ENCODE results near the gene CREB3L4.
"Not testable (repeated sequence)": the region's sequence is repeated elsewhere in the genome, so short reads cannot be mapped to it uniquely, and the experiment has no call there.

The CREB3L4 gene

DNA sequence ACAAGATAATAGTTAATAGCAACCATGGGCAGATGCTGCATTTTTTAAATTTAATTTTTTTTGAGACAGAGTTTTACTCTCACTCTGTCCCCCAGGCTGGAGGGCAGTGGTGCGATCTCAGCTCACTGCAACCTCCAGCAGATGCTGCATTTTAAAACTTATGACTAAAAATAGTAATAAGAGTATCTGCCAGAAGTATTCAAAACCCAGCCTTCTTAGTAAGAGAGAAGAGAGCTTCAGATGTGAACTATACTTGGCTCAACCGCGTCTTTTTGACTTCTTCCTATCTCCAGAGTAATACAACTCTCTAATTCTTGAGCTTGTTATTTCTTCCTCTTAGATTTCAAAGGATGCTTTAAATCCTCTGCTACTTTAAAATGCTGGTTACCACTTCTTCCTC, 27.5 kb downstream of the CREB3L4 start:
- ChIA-PET CTCF (interaction anchor here (0.6 to 0.9 kb wide), 3 partner anchors 9 to 247 kb away, joined by 3 to 5 read pairs (median 3); partner anchors contain the start of gene RAB13), POLR2A (interaction anchor here (0.6 to 1.2 kb wide), 2 partner anchors 16 to 159 kb away, joined by 3 to 4 read pairs; no protein-coding TSS in a partner anchor)
- no peak for TF ChIP-seq ZNF10 (tag by site-specific recombination; IDR thresholded peaks at IDR 0.05)
- no peak for TF ChIP-seq BCL11A (tag by site-specific recombination; IDR thresholded peaks at IDR 0.05; ENCODE audit: low read depth)
- no peak for TF ChIP-seq ZNF560 (tag by site-specific recombination; IDR thresholded peaks at IDR 0.05; ENCODE audit: borderline replicate concordance)
- TF ChIP-seq, protein P1, sequence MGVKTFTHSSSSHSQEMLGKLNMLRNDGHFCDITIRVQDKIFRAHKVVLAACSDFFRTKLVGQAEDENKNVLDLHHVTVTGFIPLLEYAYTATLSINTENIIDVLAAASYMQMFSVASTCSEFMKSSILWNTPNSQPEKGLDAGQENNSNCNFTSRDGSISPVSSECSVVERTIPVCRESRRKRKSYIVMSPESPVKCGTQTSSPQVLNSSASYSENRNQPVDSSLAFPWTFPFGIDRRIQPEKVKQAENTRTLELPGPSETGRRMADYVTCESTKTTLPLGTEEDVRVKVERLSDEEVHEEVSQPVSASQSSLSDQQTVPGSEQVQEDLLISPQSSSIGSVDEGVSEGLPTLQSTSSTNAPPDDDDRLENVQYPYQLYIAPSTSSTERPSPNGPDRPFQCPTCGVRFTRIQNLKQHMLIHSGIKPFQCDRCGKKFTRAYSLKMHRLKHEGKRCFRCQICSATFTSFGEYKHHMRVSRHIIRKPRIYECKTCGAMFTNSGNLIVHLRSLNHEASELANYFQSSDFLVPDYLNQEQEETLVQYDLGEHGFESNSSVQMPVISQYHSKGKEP (tag by site-specific recombination; IDR thresholded peaks at IDR 0.05) = no peak
- Histone ChIP-seq H3K36me3 (ENCODE audit: control insufficient read depth in 2 of 2, insufficient read depth in 1 of 2, low read length in 2 of 2) (peaks cover 34 to 45% of the 10 kb centered on the region in 2 experiments), H3K9me3 (ENCODE audit: control insufficient read depth, insufficient read depth, low read depth, low read length) (no peaks in the 10 kb centered on the region), H3K4me1 (ENCODE audit: control insufficient read depth, insufficient read depth, low read length) (no peaks in the 10 kb centered on the region), H3K27ac (ENCODE audit: extremely low read depth, low read depth, low read length) (no peak overlapping the region), H3K4me3 (ENCODE audit: low read depth, low read length) (no peak overlapping the region)

DNA sequence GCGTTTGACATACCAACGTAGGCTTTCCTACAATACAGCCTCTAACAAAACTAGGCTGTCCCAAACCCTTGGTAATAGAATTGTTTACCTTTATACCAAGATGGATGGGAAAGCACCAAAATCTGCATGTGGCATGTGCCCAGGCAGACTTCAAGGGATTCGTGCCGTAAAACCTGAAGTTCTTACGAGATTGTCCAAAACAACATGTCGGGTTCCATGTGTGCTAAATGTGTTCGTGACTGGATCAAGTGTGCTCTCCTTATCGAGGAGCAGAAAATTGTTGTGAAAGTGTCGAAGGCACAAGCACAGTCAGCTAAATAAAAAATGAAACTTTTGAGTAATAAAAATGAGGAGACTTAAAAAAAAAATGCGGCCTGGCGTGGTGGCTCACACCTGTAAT, 27.9 kb downstream of the CREB3L4 start:
- H3K9me3 ChIP-seq (ENCODE audit: control insufficient read depth, insufficient read depth, low read depth, low read length) = no peaks in the 10 kb centered on the region
- ChIA-PET CTCF (interaction anchor here (0.6 to 0.9 kb wide), 4 partner anchors 9 to 247 kb away, joined by 3 to 5 read pairs (median 3); partner anchors contain the start of gene RAB13), POLR2A (interaction anchor here (0.5 to 1.2 kb wide), 3 partner anchors 16 to 158 kb away, joined by 3 to 4 read pairs (median 3); no protein-coding TSS in a partner anchor)
- H3K4me3 ChIP-seq (ENCODE audit: low read depth, low read length) = no peak overlapping the region
- no peak overlapping the region for H3K27ac ChIP-seq (ENCODE audit: extremely low read depth, low read depth, low read length)
- peaks cover 34 to 45% of the 10 kb centered on the region in 2 experiments for H3K36me3 ChIP-seq (ENCODE audit: control insufficient read depth in 2 of 2, insufficient read depth in 1 of 2, low read length in 2 of 2)
- no peak for TF ChIP-seq MEIS1 (CRISPR knock-in tag; IDR thresholded peaks at IDR 0.05; ENCODE audit: borderline replicate concordance)
- TF ChIP-seq, protein P2, sequence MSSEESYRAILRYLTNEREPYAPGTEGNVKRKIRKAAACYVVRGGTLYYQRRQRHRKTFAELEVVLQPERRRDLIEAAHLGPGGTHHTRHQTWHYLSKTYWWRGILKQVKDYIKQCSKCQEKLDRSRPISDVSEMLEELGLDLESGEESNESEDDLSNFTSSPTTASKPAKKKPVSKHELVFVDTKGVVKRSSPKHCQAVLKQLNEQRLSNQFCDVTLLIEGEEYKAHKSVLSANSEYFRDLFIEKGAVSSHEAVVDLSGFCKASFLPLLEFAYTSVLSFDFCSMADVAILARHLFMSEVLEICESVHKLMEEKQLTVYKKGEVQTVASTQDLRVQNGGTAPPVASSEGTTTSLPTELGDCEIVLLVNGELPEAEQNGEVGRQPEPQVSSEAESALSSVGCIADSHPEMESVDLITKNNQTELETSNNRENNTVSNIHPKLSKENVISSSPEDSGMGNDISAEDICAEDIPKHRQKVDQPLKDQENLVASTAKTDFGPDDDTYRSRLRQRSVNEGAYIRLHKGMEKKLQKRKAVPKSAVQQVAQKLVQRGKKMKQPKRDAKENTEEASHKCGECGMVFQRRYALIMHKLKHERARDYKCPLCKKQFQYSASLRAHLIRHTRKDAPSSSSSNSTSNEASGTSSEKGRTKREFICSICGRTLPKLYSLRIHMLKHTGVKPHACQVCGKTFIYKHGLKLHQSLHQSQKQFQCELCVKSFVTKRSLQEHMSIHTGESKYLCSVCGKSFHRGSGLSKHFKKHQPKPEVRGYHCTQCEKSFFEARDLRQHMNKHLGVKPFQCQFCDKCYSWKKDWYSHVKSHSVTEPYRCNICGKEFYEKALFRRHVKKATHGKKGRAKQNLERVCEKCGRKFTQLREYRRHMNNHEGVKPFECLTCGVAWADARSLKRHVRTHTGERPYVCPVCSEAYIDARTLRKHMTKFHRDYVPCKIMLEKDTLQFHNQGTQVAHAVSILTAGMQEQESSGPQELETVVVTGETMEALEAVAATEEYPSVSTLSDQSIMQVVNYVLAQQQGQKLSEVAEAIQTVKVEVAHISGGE (tag by site-specific recombination; conservative IDR thresholded peaks at IDR 0.05; ENCODE audit: low read depth) = no peak
- H3K4me1 ChIP-seq (ENCODE audit: control insufficient read depth, insufficient read depth, low read length) = no peaks in the 10 kb centered on the region

DNA sequence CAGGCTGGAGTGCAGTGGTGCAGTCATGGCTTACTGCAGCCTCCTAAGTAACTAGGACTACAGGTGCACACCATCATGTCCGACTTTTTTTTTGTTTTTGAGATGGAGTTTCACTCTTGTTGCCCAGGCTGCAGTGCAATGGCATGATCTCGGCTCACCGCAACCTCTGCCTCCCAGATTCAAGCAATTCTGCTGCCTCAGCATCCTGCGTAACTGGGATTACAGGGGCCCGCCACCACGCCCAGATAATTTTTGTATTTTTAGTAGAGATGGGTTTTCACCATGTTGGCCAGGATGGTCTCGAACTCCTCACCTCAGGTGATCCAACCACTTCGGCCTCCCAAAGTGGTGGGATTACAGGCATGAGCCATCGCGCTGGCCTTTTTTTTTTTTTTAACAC, 29.2 kb downstream of the CREB3L4 start:
- peaks cover 33 to 37% of the 10 kb centered on the region in 2 experiments for H3K36me3 ChIP-seq (ENCODE audit: control insufficient read depth in 2 of 2, insufficient read depth in 1 of 2, low read length in 2 of 2)
- H3K4me1 ChIP-seq (ENCODE audit: control insufficient read depth, insufficient read depth, low read length); H3K4me3 ChIP-seq (ENCODE audit: low read depth, low read length); POLR2A ChIA-PET; H3K27ac ChIP-seq (ENCODE audit: extremely low read depth, low read depth, low read length); H3K9me3 ChIP-seq (ENCODE audit: control insufficient read depth, insufficient read depth, low read depth, low read length); CTCF ChIA-PET: not testable (repeated sequence)
- TF ChIP-seq, protein P3, sequence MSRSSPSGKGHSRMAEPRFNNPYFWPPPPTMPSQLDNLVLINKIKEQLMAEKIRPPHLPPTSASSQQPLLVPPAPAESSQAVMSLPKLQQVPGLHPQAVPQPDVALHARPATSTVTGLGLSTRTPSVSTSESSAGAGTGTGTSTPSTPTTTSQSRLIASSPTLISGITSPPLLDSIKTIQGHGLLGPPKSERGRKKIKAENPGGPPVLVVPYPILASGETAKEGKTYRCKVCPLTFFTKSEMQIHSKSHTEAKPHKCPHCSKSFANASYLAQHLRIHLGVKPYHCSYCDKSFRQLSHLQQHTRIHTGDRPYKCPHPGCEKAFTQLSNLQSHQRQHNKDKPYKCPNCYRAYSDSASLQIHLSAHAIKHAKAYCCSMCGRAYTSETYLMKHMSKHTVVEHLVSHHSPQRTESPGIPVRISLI (tag by site-specific recombination; IDR thresholded peaks at IDR 0.05) = 0 out of 2 replicates have a peak, but pooled peaks have one; percentile 4

DNA sequence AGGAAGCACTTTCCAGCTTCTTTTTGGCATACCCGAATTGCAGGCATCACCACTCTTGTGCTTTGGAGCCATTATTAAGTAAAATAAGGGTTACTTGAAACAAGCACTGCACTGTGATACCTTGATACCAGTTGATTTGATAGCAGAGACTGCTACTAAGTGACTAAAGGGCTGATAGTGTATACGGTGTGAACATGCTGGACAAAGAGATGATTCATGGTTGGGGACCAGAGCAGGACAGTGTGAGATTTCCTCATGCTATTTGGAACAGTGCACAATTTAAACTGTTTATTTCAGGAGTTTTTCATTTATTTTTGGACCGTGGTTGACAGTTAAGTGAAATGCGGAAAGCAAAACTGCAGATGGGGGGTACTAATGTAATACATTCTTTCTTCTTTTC, 32.7 kb downstream of the CREB3L4 start:
- ChIA-PET POLR2A (interaction anchor here (0.6 to 4.6 kb wide), 4 partner anchors 8 to 225 kb away, joined by 3 to 54 read pairs (median 4); partner anchors contain the start of genes CREB3L4, RPS27 and SLC27A3), CTCF (interaction anchor here (0.6 kb wide), 1 partner anchor 85 kb away, joined by 4 read pairs; no protein-coding TSS in a partner anchor)
- no peaks in the 10 kb centered on the region for H3K9me3 ChIP-seq (ENCODE audit: control insufficient read depth, insufficient read depth, low read depth, low read length)
- H3K36me3 ChIP-seq (ENCODE audit: control insufficient read depth in 2 of 2, insufficient read depth in 1 of 2, low read length in 2 of 2) = peaks cover 0 to 3% of the 10 kb centered on the region in 2 experiments; a peak in 1 of 3 replicates
- H3K4me1 ChIP-seq (ENCODE audit: control insufficient read depth, insufficient read depth, low read length) = no peaks in the 10 kb centered on the region
- no peak overlapping the region for H3K27ac ChIP-seq (ENCODE audit: extremely low read depth, low read depth, low read length)
- H3K4me3 ChIP-seq (ENCODE audit: low read depth, low read length) = no peak overlapping the region
- no peak for TF ChIP-seq REPIN1 (tag by site-specific recombination; IDR thresholded peaks at IDR 0.05; ENCODE audit: low read depth)
- TF ChIP-seq ZNF623 (tag by site-specific recombination; IDR thresholded peaks at IDR 0.05) = no peak
- TF ChIP-seq YY1 (tag by site-specific recombination; IDR thresholded peaks at IDR 0.05) = no peak
- TF ChIP-seq, protein P4, sequence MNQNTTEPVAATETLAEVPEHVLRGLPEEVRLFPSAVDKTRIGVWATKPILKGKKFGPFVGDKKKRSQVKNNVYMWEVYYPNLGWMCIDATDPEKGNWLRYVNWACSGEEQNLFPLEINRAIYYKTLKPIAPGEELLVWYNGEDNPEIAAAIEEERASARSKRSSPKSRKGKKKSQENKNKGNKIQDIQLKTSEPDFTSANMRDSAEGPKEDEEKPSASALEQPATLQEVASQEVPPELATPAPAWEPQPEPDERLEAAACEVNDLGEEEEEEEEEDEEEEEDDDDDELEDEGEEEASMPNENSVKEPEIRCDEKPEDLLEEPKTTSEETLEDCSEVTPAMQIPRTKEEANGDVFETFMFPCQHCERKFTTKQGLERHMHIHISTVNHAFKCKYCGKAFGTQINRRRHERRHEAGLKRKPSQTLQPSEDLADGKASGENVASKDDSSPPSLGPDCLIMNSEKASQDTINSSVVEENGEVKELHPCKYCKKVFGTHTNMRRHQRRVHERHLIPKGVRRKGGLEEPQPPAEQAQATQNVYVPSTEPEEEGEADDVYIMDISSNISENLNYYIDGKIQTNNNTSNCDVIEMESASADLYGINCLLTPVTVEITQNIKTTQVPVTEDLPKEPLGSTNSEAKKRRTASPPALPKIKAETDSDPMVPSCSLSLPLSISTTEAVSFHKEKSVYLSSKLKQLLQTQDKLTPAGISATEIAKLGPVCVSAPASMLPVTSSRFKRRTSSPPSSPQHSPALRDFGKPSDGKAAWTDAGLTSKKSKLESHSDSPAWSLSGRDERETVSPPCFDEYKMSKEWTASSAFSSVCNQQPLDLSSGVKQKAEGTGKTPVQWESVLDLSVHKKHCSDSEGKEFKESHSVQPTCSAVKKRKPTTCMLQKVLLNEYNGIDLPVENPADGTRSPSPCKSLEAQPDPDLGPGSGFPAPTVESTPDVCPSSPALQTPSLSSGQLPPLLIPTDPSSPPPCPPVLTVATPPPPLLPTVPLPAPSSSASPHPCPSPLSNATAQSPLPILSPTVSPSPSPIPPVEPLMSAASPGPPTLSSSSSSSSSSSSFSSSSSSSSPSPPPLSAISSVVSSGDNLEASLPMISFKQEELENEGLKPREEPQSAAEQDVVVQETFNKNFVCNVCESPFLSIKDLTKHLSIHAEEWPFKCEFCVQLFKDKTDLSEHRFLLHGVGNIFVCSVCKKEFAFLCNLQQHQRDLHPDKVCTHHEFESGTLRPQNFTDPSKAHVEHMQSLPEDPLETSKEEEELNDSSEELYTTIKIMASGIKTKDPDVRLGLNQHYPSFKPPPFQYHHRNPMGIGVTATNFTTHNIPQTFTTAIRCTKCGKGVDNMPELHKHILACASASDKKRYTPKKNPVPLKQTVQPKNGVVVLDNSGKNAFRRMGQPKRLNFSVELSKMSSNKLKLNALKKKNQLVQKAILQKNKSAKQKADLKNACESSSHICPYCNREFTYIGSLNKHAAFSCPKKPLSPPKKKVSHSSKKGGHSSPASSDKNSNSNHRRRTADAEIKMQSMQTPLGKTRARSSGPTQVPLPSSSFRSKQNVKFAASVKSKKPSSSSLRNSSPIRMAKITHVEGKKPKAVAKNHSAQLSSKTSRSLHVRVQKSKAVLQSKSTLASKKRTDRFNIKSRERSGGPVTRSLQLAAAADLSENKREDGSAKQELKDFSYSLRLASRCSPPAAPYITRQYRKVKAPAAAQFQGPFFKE (tag by site-specific recombination; IDR thresholded peaks at IDR 0.05; ENCODE audit: borderline replicate concordance) = no peak
- TF ChIP-seq, protein P5, sequence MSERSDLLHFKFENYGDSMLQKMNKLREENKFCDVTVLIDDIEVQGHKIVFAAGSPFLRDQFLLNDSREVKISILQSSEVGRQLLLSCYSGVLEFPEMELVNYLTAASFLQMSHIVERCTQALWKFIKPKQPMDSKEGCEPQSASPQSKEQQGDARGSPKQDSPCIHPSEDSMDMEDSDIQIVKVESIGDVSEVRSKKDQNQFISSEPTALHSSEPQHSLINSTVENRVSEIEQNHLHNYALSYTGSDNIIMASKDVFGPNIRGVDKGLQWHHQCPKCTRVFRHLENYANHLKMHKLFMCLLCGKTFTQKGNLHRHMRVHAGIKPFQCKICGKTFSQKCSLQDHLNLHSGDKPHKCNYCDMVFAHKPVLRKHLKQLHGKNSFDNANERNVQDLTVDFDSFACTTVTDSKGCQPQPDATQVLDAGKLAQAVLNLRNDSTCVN (tag by site-specific recombination; optimal IDR thresholded peaks at IDR 0.05) = no peak

Data from HEK293 (cell line).